HepG2 (cell line): ENCODE data around the gene IL5RA. TPM values are rescaled to one million over a fixed set of nuclear protein-coding genes. Genes with fewer than 3 reads are reported as not detected.

Experiments
- ATAD3A ChIP-seq: sonication (generic); formaldehyde crosslinking; IDR thresholded peaks from 2 replicates; pipeline ENCODE4 v1.4.0; 2020; ENCODE audit warnings: missing genetic modification reagents
- ETV5 ChIP-seq: IDR thresholded peaks from 2 replicates; pipeline ENCODE4 v1.6.1; 2018; ENCODE audit warnings: missing biosample characterization, missing genetic modification reagents, inconsistent platforms, borderline replicate concordance
- FOXC1 ChIP-seq: sonication (generic); formaldehyde crosslinking; IDR thresholded peaks from 2 replicates; pipeline ENCODE4 v1.8.0; 2022; ENCODE audit warnings: mild to moderate bottlenecking, missing genetic modification reagents, borderline replicate concordance
- GATA4 ChIP-seq: sonication (generic); IDR thresholded peaks from 2 replicates; pipeline ENCODE4 v1.6.1; 2016; ENCODE audit warnings: antibody characterized with exemption, low read depth, borderline replicate concordance
- GATAD2A ChIP-seq: IDR thresholded peaks from 2 replicates; pipeline ENCODE4 v1.6.1; 2016
- HNRNPLL ChIP-seq: fragments of 200-400 bp; formaldehyde crosslinking; IDR thresholded peaks from 2 replicates; pipeline ENCODE4 v1.6.1; 2017; ENCODE audit warnings: mild to moderate bottlenecking, low read depth, low read length; ENCODE audit not compliant: poor library complexity, severe bottlenecking
- PAX8 ChIP-seq: sonication (generic); formaldehyde crosslinking; IDR thresholded peaks from 2 replicates; pipeline ENCODE4 v1.8.0; 2022; ENCODE audit warnings: mild to moderate bottlenecking, missing genetic modification reagents, borderline replicate concordance
- SMARCE1 ChIP-seq: fragments of 450-650 bp; IDR thresholded peaks from 2 replicates; pipeline ENCODE4 v1.6.1; 2017; ENCODE audit warnings: borderline replicate concordance
- STAG1 ChIP-seq: sonication (generic); formaldehyde crosslinking; IDR thresholded peaks from 2 replicates; pipeline ENCODE4 v1.4.0; 2020; ENCODE audit warnings: missing genetic modification reagents
- TBX3 ChIP-seq: fragments of 450-650 bp; IDR thresholded peaks from 2 replicates; pipeline ENCODE4 v1.6.1; 2017; ENCODE audit warnings: antibody characterized with exemption, mild to moderate bottlenecking, inconsistent platforms, borderline replicate concordance
- THAP11 ChIP-seq: IDR thresholded peaks from 2 replicates; pipeline ENCODE4 v1.6.1; 2016; ENCODE audit warnings: missing biosample characterization, missing genetic modification reagents
- ZFP36 ChIP-seq: fragments of 150-350 bp; IDR thresholded peaks from 2 replicates; pipeline ENCODE4 v1.6.1; 2018; ENCODE audit warnings: borderline replicate concordance, low read length, low read depth; ENCODE audit not compliant: partially characterized antibody
- ZNF543 ChIP-seq: sonication (generic); formaldehyde crosslinking; IDR thresholded peaks from 2 replicates; pipeline ENCODE4 v1.4.0; 2020; ENCODE audit warnings: mild to moderate bottlenecking, missing genetic modification reagents
- ZNF552 ChIP-seq: sonication (generic); formaldehyde crosslinking; IDR thresholded peaks from 2 replicates; pipeline ENCODE4 v1.9.0; 2022; ENCODE audit warnings: missing genetic modification reagents, mild to moderate bottlenecking, borderline replicate concordance
- ZNF577 ChIP-seq: sonication (generic); formaldehyde crosslinking; IDR thresholded peaks from 2 replicates; pipeline ENCODE4 v1.4.0; 2020; ENCODE audit warnings: mild to moderate bottlenecking, low read depth, missing genetic modification reagents, borderline replicate concordance
- ZNF749 ChIP-seq: sonication (generic); formaldehyde crosslinking; IDR thresholded peaks from 2 replicates; pipeline ENCODE4 v1.8.0; 2022; ENCODE audit warnings: mild to moderate bottlenecking, missing genetic modification reagents, moderate library complexity, borderline replicate concordance
- ZNF878 ChIP-seq: sonication (generic); formaldehyde crosslinking; IDR thresholded peaks from 2 replicates; pipeline ENCODE4 v1.8.1; 2023; ENCODE audit warnings: mild to moderate bottlenecking, missing genetic modification reagents, moderate library complexity
- ZNF879 ChIP-seq: sonication (generic); formaldehyde crosslinking; IDR thresholded peaks from 2 replicates; pipeline ENCODE4 v1.8.1; 2023; ENCODE audit warnings: missing genetic modification reagents
- polyA plus RNA-seq, 8 experiments: library from polyadenylated mRNA; depleted of rRNA in 3 of 8; stranded (reverse) in 7 of 8; unstranded in 1 of 8; fragments of >200 nt; fragmentation: Illumina TruSeq in 4 of 8; extraction: Trizol in 4 of 8; gene quantifications; 2 replicates each; pipeline versions ENCODE4 v1.2.1 to v1.2.3, GENCODE V29; 2011 to 2016; ENCODE audit warnings: low read depth in 4 of 8, missing spikeins in 1 of 8, mixed read lengths in 1 of 8; ENCODE audit not compliant: insufficient read depth in 1 of 8
- total RNA-seq, 5 experiments: library from RNA; depleted of rRNA; stranded (reverse); fragments of >200 nt; fragmentation: Illumina TruSeq; extraction: Trizol; gene quantifications; 2 replicates each; pipeline ENCODE4 v1.2.3, GENCODE V29; 2016; ENCODE audit warnings: low read depth in 1 of 5
- TF ChIP-seq, protein P1 (sequence below): sonication (generic); formaldehyde crosslinking; conservative IDR thresholded peaks from 2 replicates; pipeline ENCODE4 v1.4.0; 2020; ENCODE audit warnings: missing genetic modification reagents
- TF ChIP-seq, protein P2 (sequence below): sonication (generic); formaldehyde crosslinking; IDR thresholded peaks from 2 replicates; pipeline ENCODE4 v1.8.1; 2023; ENCODE audit warnings: missing genetic modification reagents, mild to moderate bottlenecking, borderline replicate concordance
- TF ChIP-seq, protein P3 (sequence below): sonication (generic); formaldehyde crosslinking; conservative IDR thresholded peaks from 2 replicates; pipeline ENCODE4 v1.5.0; 2020; ENCODE audit warnings: missing genetic modification reagents

Gene IL5RA
- total and polyA plus RNA-seq, 2 of the 13 experiments (the other 11 are each of a cell fraction or from before 2014, with no cell fraction given) = not detected

DNA sequence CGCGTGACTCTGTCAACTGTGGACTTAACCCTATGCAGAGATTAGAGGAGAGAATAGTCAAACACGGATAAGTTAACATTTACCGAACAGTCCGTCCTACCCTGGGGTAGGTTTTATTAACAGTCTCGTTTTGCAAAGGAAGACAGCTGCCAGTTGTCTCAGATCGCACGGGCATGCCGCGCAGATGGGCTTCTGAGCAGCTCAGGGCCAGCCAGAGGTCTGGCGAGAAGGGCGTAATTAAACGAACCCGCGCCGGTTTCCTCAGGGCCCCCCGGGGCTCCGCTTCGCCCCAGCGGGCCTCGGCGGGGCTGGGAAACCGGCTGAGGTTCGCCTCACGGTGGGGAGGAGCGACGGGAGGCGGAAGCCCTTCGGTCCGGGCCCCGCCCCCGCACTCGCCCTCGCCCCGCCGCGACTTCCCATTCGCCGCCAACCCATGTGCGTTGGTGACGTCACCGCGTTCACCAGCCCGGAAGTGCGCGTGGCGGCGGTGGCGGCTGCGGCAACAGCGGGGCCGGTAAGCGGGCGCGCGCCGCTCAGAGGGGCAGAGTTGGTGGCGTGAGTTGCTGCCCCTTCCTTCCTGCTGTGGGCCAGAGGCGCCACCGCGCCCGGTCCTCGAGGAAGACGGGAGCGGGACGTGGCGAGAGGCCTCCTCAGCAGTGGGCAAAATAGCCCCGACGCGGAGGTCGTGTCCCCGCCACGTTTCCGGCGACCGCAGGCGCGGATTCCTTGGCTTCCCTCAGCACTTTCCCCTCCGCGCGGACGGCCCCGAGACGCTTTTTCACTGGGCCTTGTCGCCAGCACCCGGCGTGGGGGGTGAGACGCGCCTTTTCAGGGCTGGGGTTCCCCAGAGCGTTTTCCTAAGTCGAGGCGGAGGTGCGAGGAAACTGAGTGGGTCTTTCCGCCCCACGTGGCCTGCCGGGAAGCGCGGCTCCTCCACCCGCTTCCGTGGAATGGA is 16.6 kb upstream of the IL5RA start, which contains the start of gene TRNT1 (continued):
- TF ChIP-seq SMARCE1 (no peak), HNRNPLL (peak; percentile 95), PAX8 (no peak), GATAD2A (CRISPR knock-in tag) (0 out of 2 replicates have a peak, but pooled peaks have one; percentile 22), ATAD3A (CRISPR knock-in tag) (no peak), ZNF878 (CRISPR knock-in tag) (no peak), ZNF749 (peak; percentile 94), STAG1 (CRISPR knock-in tag) (0 out of 2 replicates have a peak, but pooled peaks have one; percentile 4), ETV5 (CRISPR knock-in tag) (peak; percentile 78), ZNF879 (0 out of 2 replicates have a peak, but pooled peaks have one; percentile 66), ZNF577 (CRISPR knock-in tag) (no peak), TBX3 (no peak), ZNF543 (CRISPR knock-in tag) (peak; percentile 42; the same call in 1 of the 2 replicates), GATA4 (peak; percentile 29; the same call in 1 of the 2 replicates), THAP11 (CRISPR knock-in tag) (peak; percentile 89), FOXC1 (no peak; the same call in 1 of the 2 replicates), ZFP36 (no peak), ZNF552 (CRISPR knock-in tag) (no peak)
- TF ChIP-seq, protein P1, sequence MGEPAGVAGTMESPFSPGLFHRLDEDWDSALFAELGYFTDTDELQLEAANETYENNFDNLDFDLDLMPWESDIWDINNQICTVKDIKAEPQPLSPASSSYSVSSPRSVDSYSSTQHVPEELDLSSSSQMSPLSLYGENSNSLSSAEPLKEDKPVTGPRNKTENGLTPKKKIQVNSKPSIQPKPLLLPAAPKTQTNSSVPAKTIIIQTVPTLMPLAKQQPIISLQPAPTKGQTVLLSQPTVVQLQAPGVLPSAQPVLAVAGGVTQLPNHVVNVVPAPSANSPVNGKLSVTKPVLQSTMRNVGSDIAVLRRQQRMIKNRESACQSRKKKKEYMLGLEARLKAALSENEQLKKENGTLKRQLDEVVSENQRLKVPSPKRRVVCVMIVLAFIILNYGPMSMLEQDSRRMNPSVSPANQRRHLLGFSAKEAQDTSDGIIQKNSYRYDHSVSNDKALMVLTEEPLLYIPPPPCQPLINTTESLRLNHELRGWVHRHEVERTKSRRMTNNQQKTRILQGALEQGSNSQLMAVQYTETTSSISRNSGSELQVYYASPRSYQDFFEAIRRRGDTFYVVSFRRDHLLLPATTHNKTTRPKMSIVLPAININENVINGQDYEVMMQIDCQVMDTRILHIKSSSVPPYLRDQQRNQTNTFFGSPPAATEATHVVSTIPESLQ (CRISPR knock-in tag) = no peak; the same call in 1 of the 2 replicates
- TF ChIP-seq, protein P2, sequence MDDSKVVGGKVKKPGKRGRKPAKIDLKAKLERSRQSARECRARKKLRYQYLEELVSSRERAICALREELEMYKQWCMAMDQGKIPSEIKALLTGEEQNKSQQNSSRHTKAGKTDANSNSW (CRISPR knock-in tag) = peak; percentile 91; the same call in 1 of the 2 replicates
- TF ChIP-seq, protein P3, sequence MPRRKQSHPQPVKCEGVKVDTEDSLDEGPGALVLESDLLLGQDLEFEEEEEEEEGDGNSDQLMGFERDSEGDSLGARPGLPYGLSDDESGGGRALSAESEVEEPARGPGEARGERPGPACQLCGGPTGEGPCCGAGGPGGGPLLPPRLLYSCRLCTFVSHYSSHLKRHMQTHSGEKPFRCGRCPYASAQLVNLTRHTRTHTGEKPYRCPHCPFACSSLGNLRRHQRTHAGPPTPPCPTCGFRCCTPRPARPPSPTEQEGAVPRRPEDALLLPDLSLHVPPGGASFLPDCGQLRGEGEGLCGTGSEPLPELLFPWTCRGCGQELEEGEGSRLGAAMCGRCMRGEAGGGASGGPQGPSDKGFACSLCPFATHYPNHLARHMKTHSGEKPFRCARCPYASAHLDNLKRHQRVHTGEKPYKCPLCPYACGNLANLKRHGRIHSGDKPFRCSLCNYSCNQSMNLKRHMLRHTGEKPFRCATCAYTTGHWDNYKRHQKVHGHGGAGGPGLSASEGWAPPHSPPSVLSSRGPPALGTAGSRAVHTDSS (CRISPR knock-in tag) = no peak
